Measurements from ENCODE around the gene PRG3. TPM values are rescaled to one million over a fixed set of nuclear protein-coding genes. Genes with fewer than 3 reads are reported as not detected.
A peak's percentile ranks its signal among the peaks of the same experiment; 100 is the strongest.

Gene PRG3
- total and polyA plus RNA-seq, 3 donors from 2014 or later, result not detected

DNA sequence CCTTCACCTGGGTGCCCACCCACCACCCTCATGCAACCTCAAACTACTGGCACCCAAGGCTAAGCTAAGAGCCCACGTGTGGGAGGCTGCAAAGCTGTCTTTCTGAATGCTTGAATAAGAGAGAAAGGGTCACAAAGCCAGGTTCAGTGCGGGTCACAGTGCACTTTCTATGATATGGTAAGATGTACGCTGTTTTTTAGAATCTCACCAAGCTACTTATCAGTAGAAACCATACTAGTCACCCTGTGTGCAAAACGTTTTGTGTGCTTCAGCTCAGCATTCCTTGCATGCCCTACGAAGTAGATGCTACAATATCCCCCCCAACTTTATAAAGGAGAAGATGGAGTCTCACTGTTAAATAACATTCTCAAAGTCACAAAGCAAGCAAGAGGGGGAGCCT lies 27.9 kb downstream of the PRG3 start:
- Histone ChIP-seq H3K9me3 (no peaks in the 10 kb centered on the region), H3K4me1 (no peaks in the 10 kb centered on the region), H3K27me3 (no peaks in the 10 kb centered on the region), H3K36me3 (ENCODE audit: low read depth, missing control alignments) (no peaks in the 10 kb centered on the region), H3K27ac (no peak overlapping the region), H3K4me3 (no peak overlapping the region)
- no peak for TF ChIP-seq POLR2A (IDR thresholded peaks at IDR 0.05)
- TF ChIP-seq, protein P1, sequence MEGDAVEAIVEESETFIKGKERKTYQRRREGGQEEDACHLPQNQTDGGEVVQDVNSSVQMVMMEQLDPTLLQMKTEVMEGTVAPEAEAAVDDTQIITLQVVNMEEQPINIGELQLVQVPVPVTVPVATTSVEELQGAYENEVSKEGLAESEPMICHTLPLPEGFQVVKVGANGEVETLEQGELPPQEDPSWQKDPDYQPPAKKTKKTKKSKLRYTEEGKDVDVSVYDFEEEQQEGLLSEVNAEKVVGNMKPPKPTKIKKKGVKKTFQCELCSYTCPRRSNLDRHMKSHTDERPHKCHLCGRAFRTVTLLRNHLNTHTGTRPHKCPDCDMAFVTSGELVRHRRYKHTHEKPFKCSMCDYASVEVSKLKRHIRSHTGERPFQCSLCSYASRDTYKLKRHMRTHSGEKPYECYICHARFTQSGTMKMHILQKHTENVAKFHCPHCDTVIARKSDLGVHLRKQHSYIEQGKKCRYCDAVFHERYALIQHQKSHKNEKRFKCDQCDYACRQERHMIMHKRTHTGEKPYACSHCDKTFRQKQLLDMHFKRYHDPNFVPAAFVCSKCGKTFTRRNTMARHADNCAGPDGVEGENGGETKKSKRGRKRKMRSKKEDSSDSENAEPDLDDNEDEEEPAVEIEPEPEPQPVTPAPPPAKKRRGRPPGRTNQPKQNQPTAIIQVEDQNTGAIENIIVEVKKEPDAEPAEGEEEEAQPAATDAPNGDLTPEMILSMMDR (IDR thresholded peaks at IDR 0.05), result no peak
- intact Hi-C loops (cut with DNase I; ENCODE audit: low total_unique reads), result no loop called here
- 57 to 63% methylated on average over 5 of the region's 5 CpGs for WGBS, 2 donors
- no peak for DNase-seq

DNA sequence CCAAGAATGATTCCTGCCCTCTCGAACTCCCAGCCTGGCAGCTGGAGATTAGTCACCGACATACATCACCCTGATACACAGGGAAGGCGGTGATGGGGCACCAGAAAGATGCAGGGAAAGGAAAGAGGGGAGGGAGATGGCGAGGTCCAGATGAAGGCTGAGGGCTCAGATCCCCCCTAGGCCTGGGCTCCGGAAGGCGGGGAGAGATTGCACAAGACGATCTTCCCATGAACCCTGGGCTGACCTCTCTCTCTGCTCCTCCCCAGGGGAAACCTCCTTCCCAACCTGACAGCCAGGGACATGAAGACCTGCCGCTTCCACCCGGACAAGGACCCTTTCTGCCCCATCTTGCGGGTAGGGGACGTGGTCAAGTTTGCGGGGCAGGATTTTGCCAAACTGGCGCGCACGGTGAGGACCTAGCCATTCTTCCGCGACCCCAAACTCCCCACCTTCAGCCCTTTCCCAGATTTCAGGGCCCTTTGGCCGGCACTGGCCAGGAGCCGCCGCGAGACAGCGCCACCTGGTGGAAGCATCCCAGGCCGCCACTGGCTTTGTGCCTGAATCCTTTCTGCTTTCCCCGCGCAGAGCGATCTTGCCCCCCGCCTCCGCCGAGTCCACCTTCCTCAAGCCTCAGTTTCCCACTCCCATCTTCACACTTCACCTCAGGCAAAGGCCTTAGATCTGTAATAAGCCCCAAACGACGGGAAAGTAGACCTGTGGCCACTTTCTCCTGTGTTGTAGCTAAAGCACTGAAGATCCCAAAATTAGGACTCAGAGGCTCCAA lies 31.3 kb downstream of the PRG3 start:
- TF ChIP-seq, protein P1 (IDR thresholded peaks at IDR 0.05), result peak; percentile 82 to 93 (median 89)
- no peak for TF ChIP-seq POLR2A (IDR thresholded peaks at IDR 0.05)
- no peaks in the 10 kb centered on the region for H3K4me1 ChIP-seq
- H3K9me3 ChIP-seq, result no peaks in the 10 kb centered on the region
- WGBS, 2 donors, result 12 to 15% methylated on average over 19 to 31 of the region's 31 CpGs
- H3K36me3 ChIP-seq (ENCODE audit: low read depth, missing control alignments), result no peaks in the 10 kb centered on the region
- intact Hi-C loops (cut with DNase I; ENCODE audit: low total_unique reads), result no loop called here
- no peaks in the 10 kb centered on the region for H3K27me3 ChIP-seq
- H3K27ac ChIP-seq, result no peak overlapping the region
- peak overlapping the region in 1 of 2 donors; percentile 27 for H3K4me3 ChIP-seq
- peak; percentile 84 for DNase-seq

DNA sequence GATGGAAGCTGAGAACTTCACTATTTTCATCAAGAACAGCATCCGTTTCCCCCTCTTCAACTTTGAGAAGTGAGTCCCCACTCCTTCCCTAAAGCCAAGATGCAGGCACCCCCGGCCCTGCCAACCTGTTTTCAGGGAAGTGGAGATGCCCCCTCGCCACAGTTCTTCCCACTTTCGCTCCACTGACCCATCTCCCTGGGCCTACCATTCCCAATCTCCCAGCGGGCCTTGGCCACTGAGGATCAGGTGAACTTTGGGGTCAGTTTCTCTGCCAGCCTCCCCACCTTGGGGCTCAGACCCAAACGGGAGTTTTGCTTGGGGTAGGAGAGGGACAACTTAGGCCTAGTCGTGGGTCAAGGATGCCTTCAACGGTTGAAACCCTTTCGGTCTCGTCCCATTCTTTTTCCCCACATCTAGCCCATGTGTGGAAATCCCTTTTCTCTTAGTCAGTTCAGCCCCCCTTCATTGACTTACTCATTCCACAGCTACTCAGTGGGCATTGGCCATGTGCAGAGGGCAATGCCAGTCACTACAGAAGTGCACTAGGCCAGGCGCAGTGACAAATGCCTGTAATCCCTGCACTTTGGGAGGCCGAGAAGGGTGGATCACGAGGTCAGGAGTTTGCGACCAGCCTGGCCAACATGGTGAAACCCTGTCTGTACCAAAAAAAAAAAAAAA lies 32.2 kb downstream of the PRG3 start:
- H3K27ac ChIP-seq, result no peak overlapping the region
- no peaks in the 10 kb centered on the region for H3K36me3 ChIP-seq (ENCODE audit: low read depth, missing control alignments)
- WGBS, 2 donors, result 92 to 94% methylated on average over 14 of the region's 14 CpGs
- no peaks in the 10 kb centered on the region for H3K27me3 ChIP-seq
- intact Hi-C loops (cut with DNase I; ENCODE audit: low total_unique reads), result no loop called here
- no peaks in the 10 kb centered on the region for H3K9me3 ChIP-seq
- no peaks in the 10 kb centered on the region for H3K4me1 ChIP-seq
- H3K4me3 ChIP-seq, result no peak overlapping the region
- TF ChIP-seq, protein P1 (IDR thresholded peaks at IDR 0.05), result no peak
- no peak for TF ChIP-seq POLR2A (IDR thresholded peaks at IDR 0.05)
- no peak for DNase-seq

DNA sequence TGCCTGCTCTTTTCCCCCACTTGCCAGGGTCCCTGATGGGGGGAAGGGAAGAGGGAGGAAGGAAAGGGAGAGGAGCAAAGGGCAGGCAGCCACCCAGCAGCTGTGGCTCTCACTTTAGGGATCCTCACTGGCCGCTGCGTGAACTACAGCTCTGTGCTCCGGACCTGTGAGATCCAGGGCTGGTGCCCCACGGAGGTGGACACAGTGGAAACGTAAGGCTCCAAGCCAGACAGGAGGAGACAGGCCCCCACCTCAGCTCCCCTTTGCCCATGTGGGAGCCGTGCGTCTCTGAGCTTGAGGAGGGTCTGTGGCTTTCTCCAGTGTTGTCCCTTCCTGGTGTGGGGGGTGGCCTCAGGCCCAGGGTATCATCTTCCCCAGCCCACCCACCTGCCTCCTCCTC lies 32.9 kb downstream of the PRG3 start:
- no peak for TF ChIP-seq POLR2A (IDR thresholded peaks at IDR 0.05)
- TF ChIP-seq, protein P1 (IDR thresholded peaks at IDR 0.05), result no peak
- Histone ChIP-seq H3K36me3 (ENCODE audit: low read depth, missing control alignments) (no peaks in the 10 kb centered on the region), H3K27ac (no peak overlapping the region), H3K27me3 (no peaks in the 10 kb centered on the region), H3K4me3 (no peak overlapping the region), H3K4me1 (no peaks in the 10 kb centered on the region), H3K9me3 (no peaks in the 10 kb centered on the region)
- intact Hi-C loops (cut with DNase I; ENCODE audit: low total_unique reads), result no loop called here
- WGBS, 2 donors, result 77 to 93% methylated on average over 3 to 7 of the region's 7 CpGs
- no peak for DNase-seq
